ENCODE measurements around the gene ERP44. TPM values are rescaled to one million over a fixed set of nuclear protein-coding genes. Genes with fewer than 3 reads are reported as not detected.
A peak's percentile ranks its signal among the peaks of the same experiment; 100 is the strongest.

Gene ERP44
- polyA plus RNA-seq, 4 donors = 11.9 to 43.6 (median 21.1) TPM

DNA sequence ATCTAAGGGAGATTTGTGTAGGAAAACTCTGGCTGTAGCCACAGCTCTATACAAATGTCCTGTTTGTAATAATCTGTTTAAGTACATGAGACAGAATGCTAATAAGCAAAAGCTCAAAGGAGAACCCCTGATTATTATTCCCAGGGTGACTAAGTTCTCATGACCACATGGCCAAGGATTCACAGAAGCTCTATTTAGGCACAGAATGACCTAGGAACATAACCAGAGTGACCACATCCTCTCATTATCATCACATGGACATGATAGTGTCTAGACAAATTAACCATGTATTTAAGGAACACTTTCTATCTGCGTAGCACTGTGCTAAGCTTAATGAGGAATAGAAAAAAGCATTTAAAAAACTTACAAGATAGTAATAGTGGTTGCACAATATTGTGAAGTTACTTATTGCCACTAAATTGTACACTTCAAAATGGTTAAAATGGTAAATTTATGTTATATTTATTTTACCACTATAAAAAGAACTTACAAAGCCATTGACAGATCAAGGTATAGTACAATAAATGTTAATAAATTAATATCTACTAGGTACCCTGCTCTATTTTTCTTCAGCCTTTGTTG lies 136.0 kb downstream of the ERP44 start:
- 90 to 97% (median 90%) methylated on average over 1 of the region's 1 CpG for WGBS, 3 donors
- Histone ChIP-seq H3K36me3 (ENCODE audit: control insufficient read depth in 3 of 3, insufficient read depth in 2 of 3, low read depth in 1 of 3, low read length in 3 of 3) (peaks cover 2 to 10% (median 5%) of the 10 kb centered on the region in 3 donors), H3K9me3 (ENCODE audit: control insufficient read depth in 2 of 2, insufficient read depth in 1 of 2, low read depth in 1 of 2, low read length in 1 of 2) (no peaks in the 10 kb centered on the region), H3K27ac (ENCODE audit: low read depth in 1 of 3, low read length in 2 of 3) (no peak overlapping the region), H3K4me3 (ENCODE audit: low read depth in 1 of 3, low read length in 3 of 3) (no peak overlapping the region), H3K4me1 (ENCODE audit: control insufficient read depth in 3 of 3, insufficient read depth in 2 of 3, low read depth in 1 of 3, low read length in 2 of 3) (no peaks in the 10 kb centered on the region), H3K27me3 (ENCODE audit: control insufficient read depth in 3 of 3, insufficient read depth in 3 of 3, low read length in 3 of 3) (no peaks in the 10 kb centered on the region)
- no peak for DNase-seq
- no peak for FAIRE-seq

DNA sequence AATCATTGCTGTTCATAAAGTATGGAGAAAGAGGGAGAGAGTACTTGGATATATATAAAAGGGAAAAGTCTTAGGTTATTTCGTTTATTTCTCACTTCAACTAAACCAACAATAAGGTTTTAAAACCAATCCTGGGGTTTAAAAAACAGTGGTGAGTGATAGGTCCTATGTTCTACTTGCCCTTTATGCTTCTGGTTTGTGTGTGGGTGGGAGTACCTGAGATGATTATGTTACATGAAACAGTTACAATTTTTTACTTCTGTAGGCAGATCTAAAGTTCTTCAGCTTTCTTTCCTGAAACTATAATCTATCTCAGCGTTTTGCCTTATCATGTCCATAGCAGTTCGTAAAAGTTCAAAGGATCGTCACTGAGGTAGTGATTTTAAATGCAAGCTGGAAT lies 143.2 kb downstream of the ERP44 start:
- H3K27ac ChIP-seq (ENCODE audit: low read depth in 1 of 3, low read length in 2 of 3) = no peak overlapping the region
- peaks cover 2 to 7% (median 7%) of the 10 kb centered on the region in 3 donors for H3K36me3 ChIP-seq (ENCODE audit: control insufficient read depth in 3 of 3, insufficient read depth in 2 of 3, low read depth in 1 of 3, low read length in 3 of 3)
- H3K27me3 ChIP-seq (ENCODE audit: control insufficient read depth in 3 of 3, insufficient read depth in 3 of 3, low read length in 3 of 3) = no peaks in the 10 kb centered on the region
- DNase-seq (no peak), FAIRE-seq (no peak)
- WGBS, 3 donors = 77 to 86% (median 79%) methylated on average over 4 of the region's 4 CpGs
- no peak overlapping the region for H3K4me3 ChIP-seq (ENCODE audit: low read depth in 1 of 3, low read length in 3 of 3)
- no peaks in the 10 kb centered on the region for H3K4me1 ChIP-seq (ENCODE audit: control insufficient read depth in 3 of 3, insufficient read depth in 2 of 3, low read depth in 1 of 3, low read length in 2 of 3)
- no peaks in the 10 kb centered on the region for H3K9me3 ChIP-seq (ENCODE audit: control insufficient read depth in 2 of 2, insufficient read depth in 1 of 2, low read depth in 1 of 2, low read length in 1 of 2)

DNA sequence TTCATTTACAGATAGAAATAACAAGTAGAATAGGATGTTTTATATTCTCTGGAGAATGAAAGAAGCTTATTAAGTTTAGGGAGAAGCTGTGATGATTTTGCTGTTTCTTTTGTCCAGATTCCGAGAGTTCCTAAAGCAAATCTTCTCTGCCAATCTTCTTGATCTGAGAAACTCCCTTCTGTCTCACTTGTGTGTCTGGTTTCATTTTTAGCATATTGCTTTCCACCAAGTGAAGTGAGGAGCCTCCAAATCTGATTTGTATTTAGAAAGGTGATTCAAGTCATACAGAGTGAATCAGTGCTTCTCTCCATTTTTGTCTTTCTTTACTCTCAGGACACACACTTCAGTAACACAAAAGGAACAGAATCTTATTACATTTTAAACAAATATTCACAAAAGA lies 144.0 kb downstream of the ERP44 start:
- no peaks in the 10 kb centered on the region for H3K4me1 ChIP-seq (ENCODE audit: control insufficient read depth in 3 of 3, insufficient read depth in 2 of 3, low read depth in 1 of 3, low read length in 2 of 3)
- FAIRE-seq = no peak

DNA sequence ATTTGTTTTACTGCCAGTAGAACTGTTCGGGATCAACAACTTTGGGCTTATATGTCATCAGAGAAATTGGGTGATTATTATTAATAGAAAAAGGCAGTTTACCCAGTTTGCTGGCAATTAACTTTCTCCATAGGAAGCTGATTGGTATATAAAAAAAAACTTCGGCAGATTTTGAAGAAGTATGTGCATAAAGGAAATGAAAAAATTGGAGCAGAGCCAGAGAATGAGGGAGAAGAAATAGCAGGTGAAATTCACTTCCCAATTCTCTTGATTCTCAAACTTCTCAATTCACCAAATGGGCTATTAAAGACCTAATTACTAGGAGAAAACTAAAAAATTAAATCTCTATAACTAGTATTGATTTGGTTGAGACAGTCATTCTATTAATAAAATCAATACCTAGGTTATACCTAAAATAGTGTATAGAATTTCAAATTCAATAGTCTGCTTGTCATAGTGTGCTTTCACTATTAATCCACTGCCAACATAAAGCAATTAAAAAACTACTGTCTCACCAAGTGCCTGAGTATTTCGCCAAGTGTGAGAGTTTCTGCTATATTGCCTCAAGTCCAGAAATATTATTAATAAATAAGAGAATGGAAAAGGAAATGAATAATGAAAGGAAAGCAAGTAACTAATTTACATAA lies 144.8 kb downstream of the ERP44 start:
- FAIRE-seq (no peak), DNase-seq (no peak)
- H3K4me3 ChIP-seq (ENCODE audit: low read depth in 1 of 3, low read length in 3 of 3) = no peak overlapping the region
- H3K27me3 ChIP-seq (ENCODE audit: control insufficient read depth in 3 of 3, insufficient read depth in 3 of 3, low read length in 3 of 3) = no peaks in the 10 kb centered on the region
- H3K4me1 ChIP-seq (ENCODE audit: control insufficient read depth in 3 of 3, insufficient read depth in 2 of 3, low read depth in 1 of 3, low read length in 2 of 3) = no peaks in the 10 kb centered on the region
- H3K36me3 ChIP-seq (ENCODE audit: control insufficient read depth in 3 of 3, insufficient read depth in 2 of 3, low read depth in 1 of 3, low read length in 3 of 3) = peaks cover 0 to 7% (median 2%) of the 10 kb centered on the region in 3 donors
- 69 to 74% (median 72%) methylated on average over 3 of the region's 3 CpGs for WGBS, 3 donors
- H3K27ac ChIP-seq (ENCODE audit: low read depth in 1 of 3, low read length in 2 of 3) = no peak overlapping the region
- no peaks in the 10 kb centered on the region for H3K9me3 ChIP-seq (ENCODE audit: control insufficient read depth in 2 of 2, insufficient read depth in 1 of 2, low read depth in 1 of 2, low read length in 1 of 2)

More for the DNA sequence above, 144.0 kb downstream of the ERP44 start:
- no peaks in the 10 kb centered on the region for H3K9me3 ChIP-seq (ENCODE audit: control insufficient read depth in 2 of 2, insufficient read depth in 1 of 2, low read depth in 1 of 2, low read length in 1 of 2)
- no peak overlapping the region for H3K27ac ChIP-seq (ENCODE audit: low read depth in 1 of 3, low read length in 2 of 3)
- H3K36me3 ChIP-seq (ENCODE audit: control insufficient read depth in 3 of 3, insufficient read depth in 2 of 3, low read depth in 1 of 3, low read length in 3 of 3) = peaks cover 2 to 7% (median 4%) of the 10 kb centered on the region in 3 donors
- no peak for DNase-seq
- WGBS, 3 donors = 80 to 96% (median 81%) methylated on average over 1 of the region's 1 CpG
- H3K4me3 ChIP-seq (ENCODE audit: low read depth in 1 of 3, low read length in 3 of 3) = no peak overlapping the region
- H3K27me3 ChIP-seq (ENCODE audit: control insufficient read depth in 3 of 3, insufficient read depth in 3 of 3, low read length in 3 of 3) = no peaks in the 10 kb centered on the region

DNA sequence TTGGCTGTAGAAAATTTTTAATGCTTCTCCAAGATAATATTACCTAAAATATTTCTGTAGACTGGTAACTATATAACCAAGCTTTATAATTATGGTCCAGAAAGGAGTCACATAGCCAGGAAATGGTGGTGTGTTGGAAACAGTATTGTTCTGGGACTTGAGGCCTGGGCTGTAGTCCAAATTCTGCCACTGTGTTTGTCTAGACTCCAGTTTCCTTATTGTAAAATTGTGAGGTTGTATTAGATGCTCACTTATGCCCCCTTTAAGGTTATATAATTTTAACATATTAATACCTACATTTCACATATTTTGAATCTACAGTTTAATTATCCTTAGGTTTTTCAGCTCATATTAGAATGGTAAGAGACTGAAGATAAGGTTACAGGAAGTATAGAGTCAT lies 149.9 kb downstream of the ERP44 start:
- Histone ChIP-seq H3K4me1 (ENCODE audit: control insufficient read depth in 3 of 3, insufficient read depth in 2 of 3, low read depth in 1 of 3, low read length in 2 of 3) (no peaks in the 10 kb centered on the region), H3K4me3 (ENCODE audit: low read depth in 1 of 3, low read length in 3 of 3) (no peak overlapping the region), H3K27ac (ENCODE audit: low read depth in 1 of 3, low read length in 2 of 3) (no peak overlapping the region), H3K27me3 (ENCODE audit: control insufficient read depth in 3 of 3, insufficient read depth in 3 of 3, low read length in 3 of 3) (no peaks in the 10 kb centered on the region), H3K36me3 (ENCODE audit: control insufficient read depth in 3 of 3, insufficient read depth in 2 of 3, low read depth in 1 of 3, low read length in 3 of 3) (peaks cover 0 to 5% (median 2%) of the 10 kb centered on the region in 3 donors), H3K9me3 (ENCODE audit: control insufficient read depth in 2 of 2, insufficient read depth in 1 of 2, low read depth in 1 of 2, low read length in 1 of 2) (no peaks in the 10 kb centered on the region)
- DNase-seq (peak in 1 of 2 donors; percentile 3), FAIRE-seq (no peak)

DNA sequence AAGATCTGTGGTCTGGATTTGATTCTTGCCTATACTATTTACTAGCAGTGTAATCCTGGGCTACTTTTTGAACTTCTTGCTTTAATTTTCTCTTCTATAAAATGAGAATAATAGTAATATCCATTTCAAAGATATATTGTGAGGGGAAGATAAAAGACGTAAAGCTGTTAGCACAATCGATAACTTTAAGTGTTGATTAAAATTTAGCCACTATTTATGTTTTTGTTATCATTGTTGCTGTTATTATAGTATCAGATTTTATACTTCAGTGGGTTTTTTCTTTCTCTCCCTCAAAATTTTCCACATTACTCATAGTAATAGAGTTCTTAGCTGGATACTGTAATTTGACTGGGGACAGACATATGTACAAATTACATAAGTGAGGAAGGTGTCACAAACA lies 150.3 kb downstream of the ERP44 start:
- no peaks in the 10 kb centered on the region for H3K27me3 ChIP-seq (ENCODE audit: control insufficient read depth in 3 of 3, insufficient read depth in 3 of 3, low read length in 3 of 3)
- no peak overlapping the region for H3K27ac ChIP-seq (ENCODE audit: low read depth in 1 of 3, low read length in 2 of 3)
- no peak overlapping the region for H3K4me3 ChIP-seq (ENCODE audit: low read depth in 1 of 3, low read length in 3 of 3)
- peaks cover 0 to 5% (median 2%) of the 10 kb centered on the region in 3 donors for H3K36me3 ChIP-seq (ENCODE audit: control insufficient read depth in 3 of 3, insufficient read depth in 2 of 3, low read depth in 1 of 3, low read length in 3 of 3)
- FAIRE-seq (no peak), DNase-seq (no peak)
- no peaks in the 10 kb centered on the region for H3K4me1 ChIP-seq (ENCODE audit: control insufficient read depth in 3 of 3, insufficient read depth in 2 of 3, low read depth in 1 of 3, low read length in 2 of 3)
- WGBS, 3 donors = 92 to 97% (median 97%) methylated on average over 2 of the region's 2 CpGs
- no peaks in the 10 kb centered on the region for H3K9me3 ChIP-seq (ENCODE audit: control insufficient read depth in 2 of 2, insufficient read depth in 1 of 2, low read depth in 1 of 2, low read length in 1 of 2)

DNA sequence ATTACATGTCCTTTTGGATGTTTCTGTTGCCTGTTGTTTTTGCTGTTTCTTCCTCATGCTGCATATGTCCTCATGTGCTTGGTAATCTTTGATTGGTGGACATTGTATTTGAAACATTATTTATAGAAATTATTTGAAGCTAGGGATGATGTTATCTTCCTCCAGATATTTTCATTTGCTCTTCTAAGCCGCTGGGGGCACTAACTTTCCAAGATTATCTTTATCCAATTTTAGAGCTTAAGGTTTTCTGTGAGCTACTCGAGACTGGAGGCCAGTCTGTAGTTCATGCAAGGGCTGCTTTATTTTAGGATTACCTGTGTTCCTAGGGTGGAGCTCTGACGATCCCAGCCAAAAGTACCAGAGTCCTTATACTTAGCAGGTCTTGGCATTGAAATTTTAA lies 151.4 kb downstream of the ERP44 start:
- DNase-seq = no peak
- no peak for FAIRE-seq
- WGBS, 3 donors = 75 to 86% (median 80%) methylated on average over 3 of the region's 3 CpGs
- no peaks in the 10 kb centered on the region for H3K27me3 ChIP-seq (ENCODE audit: control insufficient read depth in 3 of 3, insufficient read depth in 3 of 3, low read length in 3 of 3)
- peaks cover 0 to 5% (median 2%) of the 10 kb centered on the region in 3 donors for H3K36me3 ChIP-seq (ENCODE audit: control insufficient read depth in 3 of 3, insufficient read depth in 2 of 3, low read depth in 1 of 3, low read length in 3 of 3)
- no peaks in the 10 kb centered on the region for H3K4me1 ChIP-seq (ENCODE audit: control insufficient read depth in 3 of 3, insufficient read depth in 2 of 3, low read depth in 1 of 3, low read length in 2 of 3)
- H3K27ac ChIP-seq (ENCODE audit: low read depth in 1 of 3, low read length in 2 of 3) = no peak overlapping the region
- H3K4me3 ChIP-seq (ENCODE audit: low read depth in 1 of 3, low read length in 3 of 3) = no peak overlapping the region
- no peaks in the 10 kb centered on the region for H3K9me3 ChIP-seq (ENCODE audit: control insufficient read depth in 2 of 2, insufficient read depth in 1 of 2, low read depth in 1 of 2, low read length in 1 of 2)

DNA sequence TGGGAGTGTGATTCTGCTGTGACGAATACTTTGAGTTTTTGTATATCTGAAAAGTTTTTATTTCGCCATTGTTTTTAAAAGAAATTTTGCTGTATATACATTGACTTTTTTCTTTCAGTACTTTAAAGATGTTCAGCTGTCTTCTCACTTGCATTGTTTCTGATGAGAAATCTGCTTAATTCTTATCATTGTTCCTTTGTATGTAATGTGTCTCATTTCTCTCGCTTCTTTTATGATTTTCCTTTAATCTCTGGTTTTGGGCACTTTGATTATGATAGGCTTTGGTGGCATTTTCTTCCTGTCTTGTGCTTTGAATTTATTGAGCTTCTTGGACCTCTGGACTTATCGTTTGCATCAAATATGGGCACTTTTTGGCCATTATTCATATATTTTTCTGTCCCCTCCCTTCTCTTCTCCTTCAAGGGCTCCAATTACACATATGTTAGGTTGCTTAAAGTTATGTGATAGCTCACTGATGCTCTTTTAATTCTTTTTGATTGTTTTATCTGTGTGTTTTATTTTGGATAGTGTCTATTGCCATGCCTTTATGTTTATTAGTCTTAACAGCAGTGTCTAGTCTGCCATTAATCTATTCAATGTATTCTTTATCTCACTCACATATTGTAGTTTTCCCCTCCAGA lies 161.7 kb downstream of the ERP44 start:
- FAIRE-seq (no peak), DNase-seq (no peak)
- WGBS, 3 donors = 95 to 98% (median 97%) methylated on average over 4 of the region's 4 CpGs
- Histone ChIP-seq H3K27me3 (ENCODE audit: control insufficient read depth in 3 of 3, insufficient read depth in 3 of 3, low read length in 3 of 3) (no peaks in the 10 kb centered on the region), H3K4me1 (ENCODE audit: control insufficient read depth in 3 of 3, insufficient read depth in 2 of 3, low read depth in 1 of 3, low read length in 2 of 3) (no peaks in the 10 kb centered on the region), H3K27ac (ENCODE audit: low read depth in 1 of 3, low read length in 2 of 3) (no peak overlapping the region), H3K9me3 (ENCODE audit: control insufficient read depth in 2 of 2, insufficient read depth in 1 of 2, low read depth in 1 of 2, low read length in 1 of 2) (peaks cover 0 to 4% of the 10 kb centered on the region in 2 donors), H3K36me3 (ENCODE audit: control insufficient read depth in 3 of 3, insufficient read depth in 2 of 3, low read depth in 1 of 3, low read length in 3 of 3) (peaks cover 0 to 9% (median 0%) of the 10 kb centered on the region in 3 donors), H3K4me3 (ENCODE audit: low read depth in 1 of 3, low read length in 3 of 3) (no peak overlapping the region)
